Sigmoid colon (tissue), 4 donors: ENCODE measurements around the gene EME2.

Source experiments
- CTCF ChIP-seq, 4 experiments: fragments of 450-650 bp in 3 of 4; fragments of 200-600 bp in 1 of 4; IDR thresholded peaks; one replicate each; pipeline ENCODE4 v1.5.1; 2016 to 2019; ENCODE audit warnings: antibody characterized with exemption in 4 of 4, mild to moderate bottlenecking in 3 of 4, moderate library complexity in 2 of 4
- EP300 ChIP-seq, 4 donors: sonication (generic); formaldehyde crosslinking; IDR thresholded peaks; one replicate each; pipeline ENCODE4 v1.6.1; 2017; ENCODE audit warnings: antibody characterized with exemption in 4 of 4
- POLR2A ChIP-seq, 2 donors: fragments of 450-650 bp; IDR thresholded peaks; one replicate each; pipeline ENCODE4 v1.6.1; 2016; ENCODE audit warnings: antibody characterized with exemption in 2 of 2, mild to moderate bottlenecking in 2 of 2, moderate library complexity in 2 of 2
- POLR2AphosphoS5 ChIP-seq, 4 donors: sonication (generic); formaldehyde crosslinking; IDR thresholded peaks; one replicate each; pipeline ENCODE4 v1.6.1; 2017; ENCODE audit warnings: antibody characterized with exemption in 4 of 4

- TF ChIP-seq CTCF (IDR thresholded peaks at IDR 0.05) (no peak), POLR2AphosphoS5 (IDR thresholded peaks at IDR 0.05) (no peak), EP300 (IDR thresholded peaks at IDR 0.05) (no peak), POLR2A (IDR thresholded peaks at IDR 0.05) (no peak)
These were observed 19.6 kb downstream of the EME2 start for GRCh38 chr16:1791943-1792812.
